A673 (cell line): ENCODE results near the gene VIPR1. TPM values are rescaled to one million over a fixed set of nuclear protein-coding genes. Genes with fewer than 3 reads are reported as not detected.

Experiments used
- BruUV-seq: library from RNA; stranded (reverse); fragments of 400-500 nt; replicated peaks from 2 replicates; lab custom pipeline; 2021; lab: Mats Ljungman, UMichigan
- CTCF ChIA-PET: fragments of 300-600 bp; sonication (Branson Sonifier 250); formaldehyde crosslinking; loops from one replicate; lab custom pipeline; 2022; ENCODE audit warnings: antibody characterized with exemption; lab: Charles Lee
- POLR2A ChIA-PET: fragments of 300-600 bp; sonication (Branson Sonifier 250); formaldehyde crosslinking; loops from one replicate; lab custom pipeline; 2022; ENCODE audit warnings: antibody characterized with exemption; ENCODE audit not compliant: low non-redundant PET; lab: Charles Lee
- DNase-seq: peaks from one replicate; pipeline ENCODE4 v3.0.0-alpha.2; 2015; ENCODE audit warnings: low spot score
- H3K27ac ChIP-seq: fragments of 200-600 bp; sonication (generic); 2 replicates; pipeline ENCODE4 v1.5.1; 2016; ENCODE audit warnings: mixed run types, low read depth, mild to moderate bottlenecking, mixed read lengths, antibody characterized with exemption, low read length; ENCODE audit not compliant: poor library complexity, severe bottlenecking
- H3K27me3 ChIP-seq: fragments of 200-600 bp; sonication (generic); replicated peaks from 2 replicates; pipeline ENCODE4 v1.6.1; 2017; ENCODE audit warnings: mixed run types, low read depth, mild to moderate bottlenecking, mixed read lengths, antibody characterized with exemption, low read length; ENCODE audit not compliant: insufficient read depth, poor library complexity
- H3K36me3 ChIP-seq: fragments of 200-600 bp; sonication (generic); 2 replicates; pipeline ENCODE4 v1.6.1; 2016; ENCODE audit warnings: mixed run types, mild to moderate bottlenecking, mixed read lengths, antibody characterized with exemption, low read length; ENCODE audit not compliant: insufficient read depth, poor library complexity, severe bottlenecking
- H3K4me1 ChIP-seq: fragments of 200-600 bp; sonication (generic); 2 replicates; pipeline ENCODE4 v1.6.1; 2017; ENCODE audit warnings: mixed run types, mild to moderate bottlenecking, mixed read lengths, antibody characterized with exemption, low read length; ENCODE audit not compliant: insufficient read depth, poor library complexity, severe bottlenecking
- H3K4me3 ChIP-seq: fragments of 200-600 bp; sonication (generic); 2 replicates; pipeline ENCODE4 v1.5.1; 2016; ENCODE audit warnings: low read depth, mixed run types, mild to moderate bottlenecking, mixed read lengths, low read length; ENCODE audit not compliant: poor library complexity, severe bottlenecking
- H3K9me3 ChIP-seq: fragments of 200-600 bp; sonication (generic); 2 replicates; pipeline ENCODE4 v1.6.1; 2016; ENCODE audit warnings: mixed run types, low read depth, mild to moderate bottlenecking, mixed read lengths, antibody characterized with exemption, low read length; ENCODE audit not compliant: poor library complexity, severe bottlenecking
- CTCF ChIP-seq: fragments of 300-800, 200-600 bp; sonication (generic); conservative IDR thresholded peaks from 2 replicates; pipeline ENCODE4 v1.5.1; 2017; ENCODE audit warnings: low read depth, mild to moderate bottlenecking, antibody characterized with exemption, low read length, moderate library complexity, mixed read lengths
- EZH2 ChIP-seq: fragments of 200-600 bp; sonication (generic); IDR thresholded peaks from 2 replicates; pipeline ENCODE4 v1.6.1; 2017; ENCODE audit warnings: borderline replicate concordance, low read depth, mild to moderate bottlenecking, mixed read lengths, antibody characterized with exemption, low read length; ENCODE audit not compliant: poor library complexity, severe bottlenecking
- intact Hi-C: fragments of 100-400 bp; cut with micrococcal nuclease; formaldehyde crosslinking; loops from one replicate; pipeline ENCODE4 v1.10.0; 2022; ENCODE audit not compliant: unreplicated experiment
- total RNA-seq: library from RNA; stranded (reverse); gene quantifications from 2 replicates; pipeline ENCODE4 v1.2.3, GENCODE V29; 2021

The VIPR1 gene
- total RNA-seq, 1 experiment from 2014 or later: 0.26 TPM

GRCh38 chr3:42581709-42582473, 79.4 kb downstream of the VIPR1 start, which contains the start of gene SEC22C:
SEC22C (minus strand) TSS chr3:42581967; CDS start chr3:42569046, 12,921 bp downstream.
- CTCF ChIA-PET: no interaction called here
- DNase-seq: peak; percentile 90
- intact Hi-C loops: no loop called here

GRCh38 chr3:42582474-42583070, 80.1 kb downstream of the VIPR1 start:
- no peak for TF ChIP-seq CTCF
- TF ChIP-seq EZH2: no peak
- no peaks in the 10 kb centered on the region for H3K36me3 ChIP-seq
- no peak for DNase-seq
- POLR2A ChIA-PET: no interaction called here
- peaks cover 5% of the 10 kb centered on the region for H3K4me1 ChIP-seq
- H3K4me3 ChIP-seq: peak overlapping the region; percentile 76
- H3K27ac ChIP-seq: peak overlapping the region; percentile 70
- CTCF ChIA-PET: no interaction called here
- no peaks in the 10 kb centered on the region for H3K9me3 ChIP-seq
- intact Hi-C loops: no loop called here
- TSS peak; percentile 75 for BruUV-seq
- no peaks in the 10 kb centered on the region for H3K27me3 ChIP-seq

More at GRCh38 chr3:42581709-42582473, 79.4 kb downstream of the VIPR1 start, which contains the start of gene SEC22C:
- peaks cover 5% of the 10 kb centered on the region for H3K4me1 ChIP-seq
- no peaks in the 10 kb centered on the region for H3K36me3 ChIP-seq
- POLR2A ChIA-PET: no interaction called here
- no peaks in the 10 kb centered on the region for H3K9me3 ChIP-seq
- peak within 1 kb of the TSS; percentile 76 for H3K4me3 ChIP-seq
- H3K27ac ChIP-seq: peak within 1 kb of the TSS; percentile 70
- BruUV-seq: no TSS peak
- TF ChIP-seq CTCF (0 out of 2 replicates have a peak, but pooled peaks have one; percentile 13), EZH2 (no peak)
- no peaks in the 10 kb centered on the region for H3K27me3 ChIP-seq

Other genes starting within 250 kb of the VIPR1 start
- 18.4 and 19.6 TPM in 2 replicates for gene CCK, start 236.5 kb upstream of the VIPR1 start, total RNA-seq
- gene LYZL4, start 92.0 kb upstream of the VIPR1 start, total RNA-seq: not detected in 2 replicates
- 28.9 and 29.5 TPM in 2 replicates for gene SEC22C, start 79.3 kb downstream of the VIPR1 start, total RNA-seq
- 13.5 and 14.9 TPM in 2 replicates for gene SS18L2, start 88.2 kb downstream of the VIPR1 start, total RNA-seq
- gene NKTR, start 98.0 kb downstream of the VIPR1 start, total RNA-seq: 44.8 and 53.1 TPM in 2 replicates
- gene ZBTB47, start 151.1 kb downstream of the VIPR1 start, total RNA-seq: 4.4 and 4.5 TPM in 2 replicates
- not detected in 2 replicates for gene KLHL40, start 182.9 kb downstream of the VIPR1 start, total RNA-seq
- gene HHATL, start 200.2 kb downstream of the VIPR1 start, total RNA-seq: not detected in 2 replicates